ENCODE results near the gene SSBP2.

DNA sequence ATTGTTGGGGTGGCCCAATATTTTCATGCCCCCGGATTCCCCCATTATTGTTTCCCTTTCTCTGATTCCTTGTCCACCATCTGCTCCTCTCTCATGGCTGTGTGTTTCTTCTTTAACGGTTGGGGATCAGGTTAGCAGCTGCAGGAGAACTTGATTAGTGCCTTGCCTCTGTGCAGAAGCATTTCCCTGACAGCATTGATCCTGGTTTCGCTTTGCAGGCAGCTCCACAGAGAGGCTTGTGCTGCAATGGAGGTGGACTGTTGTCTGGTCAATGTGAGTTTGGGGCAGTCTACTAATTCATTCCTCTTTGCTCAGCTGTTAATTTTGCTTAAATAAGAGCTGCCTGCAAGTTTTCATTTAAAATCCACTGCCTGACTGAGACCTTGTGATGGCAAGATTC is 32.5 kb upstream of the SSBP2 start:
- TF ChIP-seq TAF1 (IDR thresholded peaks at IDR 0.05; ENCODE audit: borderline replicate concordance, insufficient read depth, low read length) (no peak), POLR2AphosphoS5 (IDR thresholded peaks at IDR 0.05; ENCODE audit: low read depth, low read length) (no peak), SIN3A (IDR thresholded peaks at IDR 0.05; ENCODE audit: borderline replicate concordance, insufficient read depth, low read length) (no peak)
- TF ChIP-seq, protein P1, sequence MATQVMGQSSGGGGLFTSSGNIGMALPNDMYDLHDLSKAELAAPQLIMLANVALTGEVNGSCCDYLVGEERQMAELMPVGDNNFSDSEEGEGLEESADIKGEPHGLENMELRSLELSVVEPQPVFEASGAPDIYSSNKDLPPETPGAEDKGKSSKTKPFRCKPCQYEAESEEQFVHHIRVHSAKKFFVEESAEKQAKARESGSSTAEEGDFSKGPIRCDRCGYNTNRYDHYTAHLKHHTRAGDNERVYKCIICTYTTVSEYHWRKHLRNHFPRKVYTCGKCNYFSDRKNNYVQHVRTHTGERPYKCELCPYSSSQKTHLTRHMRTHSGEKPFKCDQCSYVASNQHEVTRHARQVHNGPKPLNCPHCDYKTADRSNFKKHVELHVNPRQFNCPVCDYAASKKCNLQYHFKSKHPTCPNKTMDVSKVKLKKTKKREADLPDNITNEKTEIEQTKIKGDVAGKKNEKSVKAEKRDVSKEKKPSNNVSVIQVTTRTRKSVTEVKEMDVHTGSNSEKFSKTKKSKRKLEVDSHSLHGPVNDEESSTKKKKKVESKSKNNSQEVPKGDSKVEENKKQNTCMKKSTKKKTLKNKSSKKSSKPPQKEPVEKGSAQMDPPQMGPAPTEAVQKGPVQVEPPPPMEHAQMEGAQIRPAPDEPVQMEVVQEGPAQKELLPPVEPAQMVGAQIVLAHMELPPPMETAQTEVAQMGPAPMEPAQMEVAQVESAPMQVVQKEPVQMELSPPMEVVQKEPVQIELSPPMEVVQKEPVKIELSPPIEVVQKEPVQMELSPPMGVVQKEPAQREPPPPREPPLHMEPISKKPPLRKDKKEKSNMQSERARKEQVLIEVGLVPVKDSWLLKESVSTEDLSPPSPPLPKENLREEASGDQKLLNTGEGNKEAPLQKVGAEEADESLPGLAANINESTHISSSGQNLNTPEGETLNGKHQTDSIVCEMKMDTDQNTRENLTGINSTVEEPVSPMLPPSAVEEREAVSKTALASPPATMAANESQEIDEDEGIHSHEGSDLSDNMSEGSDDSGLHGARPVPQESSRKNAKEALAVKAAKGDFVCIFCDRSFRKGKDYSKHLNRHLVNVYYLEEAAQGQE (IDR thresholded peaks at IDR 0.05; ENCODE audit: insufficient read depth in 1 of 2, low read depth in 2 of 2, low read length in 2 of 2) = no peak

All from PFSK-1 (cell line).